ENCODE results near the gene SORCS1.

SORCS1 gene

DNA sequence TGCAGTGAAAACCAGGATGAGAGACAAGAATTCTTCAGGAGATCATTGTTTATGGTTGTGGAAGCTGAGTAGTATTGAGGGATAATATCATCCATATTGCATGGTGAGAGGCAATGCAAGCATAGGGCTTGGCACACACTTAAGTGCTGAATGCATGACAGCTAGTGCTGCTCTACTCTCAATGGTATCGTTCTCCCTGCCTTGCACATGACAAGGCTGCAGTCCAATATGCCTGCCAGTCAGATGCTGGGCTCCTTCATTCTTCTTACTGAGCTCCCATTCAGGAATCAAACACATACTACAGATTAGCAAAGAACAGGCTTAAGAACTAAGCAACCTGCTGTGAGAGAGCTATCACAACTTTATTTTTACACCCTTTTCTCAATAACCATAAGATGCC, 72.2 kb downstream of the SORCS1 start:
- no peak for DNase-seq (ENCODE audit: low read depth in 2 of 2)
- no peak overlapping the region for H3K4me3 ChIP-seq (replicated peaks in 1 of 2; ENCODE audit: low read depth in 2 of 2, low read length in 2 of 2)
- TF ChIP-seq, protein P1, sequence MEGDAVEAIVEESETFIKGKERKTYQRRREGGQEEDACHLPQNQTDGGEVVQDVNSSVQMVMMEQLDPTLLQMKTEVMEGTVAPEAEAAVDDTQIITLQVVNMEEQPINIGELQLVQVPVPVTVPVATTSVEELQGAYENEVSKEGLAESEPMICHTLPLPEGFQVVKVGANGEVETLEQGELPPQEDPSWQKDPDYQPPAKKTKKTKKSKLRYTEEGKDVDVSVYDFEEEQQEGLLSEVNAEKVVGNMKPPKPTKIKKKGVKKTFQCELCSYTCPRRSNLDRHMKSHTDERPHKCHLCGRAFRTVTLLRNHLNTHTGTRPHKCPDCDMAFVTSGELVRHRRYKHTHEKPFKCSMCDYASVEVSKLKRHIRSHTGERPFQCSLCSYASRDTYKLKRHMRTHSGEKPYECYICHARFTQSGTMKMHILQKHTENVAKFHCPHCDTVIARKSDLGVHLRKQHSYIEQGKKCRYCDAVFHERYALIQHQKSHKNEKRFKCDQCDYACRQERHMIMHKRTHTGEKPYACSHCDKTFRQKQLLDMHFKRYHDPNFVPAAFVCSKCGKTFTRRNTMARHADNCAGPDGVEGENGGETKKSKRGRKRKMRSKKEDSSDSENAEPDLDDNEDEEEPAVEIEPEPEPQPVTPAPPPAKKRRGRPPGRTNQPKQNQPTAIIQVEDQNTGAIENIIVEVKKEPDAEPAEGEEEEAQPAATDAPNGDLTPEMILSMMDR (IDR thresholded peaks at IDR 0.05; ENCODE audit: low read depth, low read length): no peak

DNA sequence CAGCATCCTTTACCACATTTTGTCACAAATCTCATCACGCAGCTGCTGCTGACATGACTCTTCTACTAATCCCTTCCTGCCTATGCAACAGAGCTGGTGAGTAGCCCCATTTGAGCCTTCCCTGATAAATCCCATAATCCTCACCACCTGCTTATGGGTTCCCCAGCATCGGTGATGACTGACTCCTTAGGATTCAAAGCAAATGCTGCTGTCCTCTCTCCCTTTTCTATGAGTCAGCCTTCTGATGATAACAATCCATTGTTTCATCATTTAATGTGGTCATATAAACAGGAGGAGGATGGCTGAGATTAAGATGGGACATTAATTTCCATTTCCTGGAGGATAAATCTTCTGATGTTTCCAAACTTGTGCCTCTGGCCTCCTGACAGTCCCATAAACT, 73.4 kb downstream of the SORCS1 start:
- TF ChIP-seq, protein P1 (IDR thresholded peaks at IDR 0.05; ENCODE audit: low read depth, low read length): no peak
- no peak for DNase-seq (ENCODE audit: low read depth in 2 of 2)
- no peak overlapping the region for H3K4me3 ChIP-seq (replicated peaks in 1 of 2; ENCODE audit: low read depth in 2 of 2, low read length in 2 of 2)

DNA sequence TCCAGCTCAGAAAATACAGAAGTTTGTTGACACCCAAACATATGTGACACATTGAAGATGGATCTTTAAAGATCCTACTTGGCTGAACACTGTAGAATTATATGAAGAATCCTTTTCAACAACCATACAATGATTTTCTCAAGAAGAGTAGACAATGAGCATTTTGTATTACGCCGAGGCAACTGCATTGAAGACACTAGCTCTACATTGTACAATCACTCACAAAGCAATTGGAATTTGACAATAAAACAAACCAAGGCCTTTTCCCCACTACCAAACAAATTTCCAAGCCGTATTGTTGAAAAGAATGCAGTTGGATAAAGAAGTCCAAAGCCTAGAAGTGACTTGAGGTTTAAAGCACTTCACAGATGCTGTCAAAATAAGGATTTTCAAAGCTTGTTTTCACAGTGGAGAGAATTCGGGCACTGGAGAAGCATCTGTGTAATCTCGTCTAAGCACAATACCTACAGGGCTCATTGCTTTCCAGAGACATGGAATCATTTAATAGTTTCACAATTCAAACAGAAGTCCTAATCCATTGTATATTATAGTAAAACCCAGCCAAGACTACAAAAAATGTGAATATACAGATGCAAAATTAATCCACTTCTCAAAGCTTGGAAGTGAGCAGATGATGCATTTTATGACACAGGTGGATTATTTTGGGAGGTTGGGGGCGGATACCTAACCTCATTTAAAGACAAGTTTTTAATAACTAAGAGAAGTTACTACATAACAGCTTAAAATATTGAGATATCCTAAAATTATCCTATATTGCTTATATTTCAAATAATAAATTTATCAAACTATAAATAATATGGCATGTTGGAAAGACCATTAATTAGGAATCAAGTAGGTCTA, 78.6 kb downstream of the SORCS1 start:
- no peak for DNase-seq (ENCODE audit: low read depth in 2 of 2)

DNA sequence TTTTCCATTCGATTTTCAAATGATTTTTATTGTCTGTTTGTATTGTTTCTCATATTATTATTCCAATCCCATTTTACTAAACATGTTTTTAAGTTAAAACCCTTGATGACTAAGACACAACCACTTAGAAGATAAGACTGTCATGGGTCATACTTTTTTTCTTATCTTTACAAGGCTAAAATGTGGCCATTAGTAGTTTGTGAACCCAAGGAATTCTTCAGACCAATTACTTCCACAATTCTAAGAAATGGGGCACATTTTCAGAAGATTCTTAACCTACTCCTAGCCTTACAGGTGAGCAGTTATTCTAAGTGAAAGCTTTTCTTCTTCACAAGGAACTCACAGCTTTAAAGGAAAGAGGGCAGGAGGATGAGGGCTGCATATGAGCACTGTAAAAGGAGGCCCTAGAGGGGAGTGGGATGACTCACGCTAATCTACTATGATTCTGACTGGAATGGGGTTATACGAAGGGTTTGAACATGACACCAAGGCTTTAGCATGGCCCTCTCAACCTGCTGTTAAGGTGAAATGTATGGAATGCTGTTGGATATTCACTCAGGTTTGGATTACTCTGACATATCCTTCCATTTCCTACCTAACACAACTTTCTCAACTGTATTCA, 81.0 kb downstream of the SORCS1 start:
- no peak overlapping the region for H3K4me3 ChIP-seq (replicated peaks in 1 of 2; ENCODE audit: low read depth in 2 of 2, low read length in 2 of 2)
- DNase-seq (ENCODE audit: low read depth in 2 of 2): no peak
- TF ChIP-seq, protein P1 (IDR thresholded peaks at IDR 0.05; ENCODE audit: low read depth, low read length): no peak

More for the DNA sequence above, 78.6 kb downstream of the SORCS1 start:
- TF ChIP-seq, protein P1 (IDR thresholded peaks at IDR 0.05; ENCODE audit: low read depth, low read length): no peak
- H3K4me3 ChIP-seq (replicated peaks in 1 of 2; ENCODE audit: low read depth in 2 of 2, low read length in 2 of 2): no peak overlapping the region

DNA sequence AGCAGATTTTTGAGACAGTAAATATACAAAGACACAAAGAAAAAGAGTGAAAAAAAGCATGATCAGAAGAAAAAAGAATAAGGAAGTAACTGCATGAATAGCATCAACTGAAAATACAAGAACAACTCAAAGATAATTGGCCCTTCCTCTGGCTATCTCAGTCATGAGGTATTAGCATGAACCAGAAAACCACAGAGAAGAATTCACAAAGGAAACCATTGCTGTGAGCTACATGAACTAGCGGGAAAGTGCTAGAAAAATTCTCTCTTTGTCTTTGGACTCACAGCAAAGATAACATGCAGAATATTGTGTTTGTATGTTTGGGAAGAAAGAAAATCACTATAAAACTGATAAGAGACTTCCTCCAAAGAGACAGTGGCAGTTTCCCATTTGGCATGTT, 82.9 kb downstream of the SORCS1 start:
- H3K4me3 ChIP-seq (replicated peaks in 1 of 2; ENCODE audit: low read depth in 2 of 2, low read length in 2 of 2): no peak overlapping the region
- DNase-seq (ENCODE audit: low read depth in 2 of 2): no peak
- TF ChIP-seq, protein P1 (IDR thresholded peaks at IDR 0.05; ENCODE audit: low read depth, low read length): no peak

DNA sequence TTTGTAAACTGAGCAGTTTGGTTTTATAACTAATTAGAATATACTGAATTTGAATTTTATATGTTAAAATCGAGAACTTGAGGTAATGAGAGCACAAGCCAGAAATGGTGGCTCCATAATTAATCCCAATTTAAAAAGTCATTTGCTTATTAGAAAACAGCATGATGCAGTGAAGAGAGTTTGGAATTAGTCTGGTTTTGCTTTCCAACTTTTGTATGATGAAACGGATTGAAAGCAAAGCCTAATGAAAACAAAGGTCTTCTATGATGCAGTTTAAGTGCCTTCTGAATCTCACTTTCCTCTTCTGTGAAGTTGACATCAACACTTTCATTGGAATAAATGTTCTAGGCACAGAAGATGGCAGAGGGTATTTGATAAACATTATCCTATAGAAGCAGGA, 89.4 kb downstream of the SORCS1 start:
- no peak overlapping the region for H3K4me3 ChIP-seq (replicated peaks in 1 of 2; ENCODE audit: low read depth in 2 of 2, low read length in 2 of 2)
- TF ChIP-seq, protein P1 (IDR thresholded peaks at IDR 0.05; ENCODE audit: low read depth, low read length): no peak
- no peak for DNase-seq (ENCODE audit: low read depth in 2 of 2)
